WTC11 (cell line): ENCODE data around the gene GID8. TPM values are rescaled to one million over a fixed set of nuclear protein-coding genes. Genes with fewer than 3 reads are reported as not detected.

Experiments
- ATAC-seq: fragments of 200-7000 bp; cut with Tn5 transposase; 2 replicates; pipeline ENCODE4 v1.10.0; 2021; ENCODE audit warnings: mild to moderate bottlenecking, moderate library complexity
- CTCF ChIA-PET: fragments of 300-600 bp; sonication (Branson Sonifier 250); formaldehyde crosslinking; loops from one replicate; lab custom pipeline; 2021; ENCODE audit warnings: antibody characterized with exemption; lab: Charles Lee
- POLR2A ChIA-PET: fragments of 350-600 bp; sonication (Branson Sonifier 250); formaldehyde crosslinking; loops from one replicate; lab custom pipeline; 2021; ENCODE audit warnings: antibody characterized with exemption; lab: Charles Lee
- DNase-seq: peaks from one replicate; pipeline ENCODE4 v3.0.0; 2021; ENCODE audit warnings: low spot score
- H3K27ac Mint-ChIP-seq: 2 replicates; pipeline ENCODE4 v1.8.0; 2021; ENCODE audit warnings: mixed read lengths
- H3K27me3 Mint-ChIP-seq: 2 replicates; pipeline ENCODE4 v1.8.0; 2021; ENCODE audit warnings: low read depth, mild to moderate bottlenecking, moderate library complexity, mixed read lengths
- H3K36me3 Mint-ChIP-seq: 2 replicates; pipeline ENCODE4 v1.8.0; 2021; ENCODE audit warnings: mixed read lengths
- H3K4me1 Mint-ChIP-seq: 2 replicates; pipeline ENCODE4 v1.8.0; 2022; ENCODE audit warnings: mixed read lengths
- H3K4me3 Mint-ChIP-seq: 2 replicates; pipeline ENCODE4 v1.8.0; 2021; ENCODE audit warnings: mild to moderate bottlenecking, moderate library complexity, mixed read lengths
- H3K9me3 Mint-ChIP-seq: 2 replicates; pipeline ENCODE4 v1.8.0; 2021; ENCODE audit warnings: mixed read lengths
- GRHL2 ChIP-seq: fragments of 250-450 bp; sonication (Bioruptor Pico); IDR thresholded peaks from 2 replicates; pipeline ENCODE4 v1.8.0; 2022; ENCODE audit warnings: mild to moderate bottlenecking, moderate library complexity; ENCODE audit not compliant: insufficient replicate concordance, severe bottlenecking
- HMGA2 ChIP-seq: fragments of 250-450 bp; sonication (Bioruptor Pico); IDR thresholded peaks from 2 replicates; pipeline ENCODE4 v1.4.0; 2021; ENCODE audit warnings: mild to moderate bottlenecking, moderate library complexity
- KAT7 ChIP-seq: sonication (generic); formaldehyde crosslinking; IDR thresholded peaks from 2 replicates; pipeline ENCODE4 v1.8.1; 2023; ENCODE audit warnings: missing genetic modification reagents, mild to moderate bottlenecking, borderline replicate concordance
- MXD4 ChIP-seq: fragments of 250-450 bp; sonication (Bioruptor Pico); IDR thresholded peaks from 2 replicates; pipeline ENCODE4 v1.8.0; 2021; ENCODE audit warnings: mild to moderate bottlenecking, moderate library complexity, borderline replicate concordance
- MYBL2 ChIP-seq: sonication (generic); formaldehyde crosslinking; IDR thresholded peaks from 2 replicates; pipeline ENCODE4 v1.8.1; 2023; ENCODE audit warnings: mild to moderate bottlenecking, moderate library complexity, missing genetic modification reagents
- NFATC4 ChIP-seq: fragments of 250-450 bp; sonication (Bioruptor Pico); IDR thresholded peaks from 2 replicates; pipeline ENCODE4 v1.9.0; 2021; ENCODE audit warnings: mild to moderate bottlenecking
- NR1H2 ChIP-seq: sonication (generic); formaldehyde crosslinking; IDR thresholded peaks from 2 replicates; pipeline ENCODE4 v1.9.0; 2021; ENCODE audit warnings: mild to moderate bottlenecking, moderate library complexity, missing genetic modification reagents
- NR2C2 ChIP-seq: sonication (generic); formaldehyde crosslinking; IDR thresholded peaks from 2 replicates; pipeline ENCODE4 v1.8.0; 2022; ENCODE audit warnings: mild to moderate bottlenecking, missing genetic modification reagents
- NR3C1 ChIP-seq: sonication (generic); formaldehyde crosslinking; conservative IDR thresholded peaks from 2 replicates; pipeline ENCODE4 v1.8.1; 2023; ENCODE audit warnings: low read depth, mild to moderate bottlenecking, missing genetic modification reagents
- SMAD4 ChIP-seq: sonication (generic); formaldehyde crosslinking; IDR thresholded peaks from 2 replicates; pipeline ENCODE4 v1.8.0; 2022; ENCODE audit warnings: mild to moderate bottlenecking, missing genetic modification reagents
- SOX15 ChIP-seq: fragments of 250-450 bp; sonication (Bioruptor Pico); IDR thresholded peaks from 2 replicates; pipeline ENCODE4 v1.9.0; 2021; ENCODE audit warnings: mild to moderate bottlenecking
- TP53 ChIP-seq: sonication (generic); formaldehyde crosslinking; IDR thresholded peaks from 2 replicates; pipeline ENCODE4 v1.8.1; 2023; ENCODE audit warnings: mild to moderate bottlenecking, missing genetic modification reagents
- ZNF416 ChIP-seq: fragments of 250-450 bp; sonication (Bioruptor Pico); IDR thresholded peaks from 2 replicates; pipeline ENCODE4 v1.9.0; 2021; ENCODE audit warnings: mild to moderate bottlenecking, inconsistent platforms
- total RNA-seq: library from RNA; stranded (reverse); gene quantifications from 3 replicates; pipeline ENCODE4 v1.2.3, GENCODE V29; 2021
- TF ChIP-seq, protein P1 (sequence below): sonication (generic); formaldehyde crosslinking; IDR thresholded peaks from 2 replicates; pipeline ENCODE4 v1.8.1; 2023; ENCODE audit warnings: mild to moderate bottlenecking, missing genetic modification reagents
- TF ChIP-seq, protein P2 (sequence below): sonication (generic); formaldehyde crosslinking; conservative IDR thresholded peaks from 2 replicates; pipeline ENCODE4 v1.8.1; 2022; ENCODE audit warnings: mild to moderate bottlenecking, missing genetic modification reagents
- TF ChIP-seq, protein P3 (sequence below): sonication (generic); formaldehyde crosslinking; conservative IDR thresholded peaks from 2 replicates; pipeline ENCODE4 v1.8.1; 2023; ENCODE audit warnings: mild to moderate bottlenecking, low read depth, missing genetic modification reagents, moderate library complexity
- TF ChIP-seq, protein P4 (sequence below): fragments of 250-450 bp; sonication (Bioruptor Pico); IDR thresholded peaks from 2 replicates; pipeline ENCODE4 v1.8.0; 2021; ENCODE audit warnings: mild to moderate bottlenecking
- TF ChIP-seq, protein P5 (sequence below): fragments of 250-450 bp; sonication (Bioruptor Pico); IDR thresholded peaks from 2 replicates; pipeline ENCODE4 v1.9.0; 2021; ENCODE audit warnings: moderate library complexity, mild to moderate bottlenecking, inconsistent platforms, borderline replicate concordance

The GID8 gene
- total RNA-seq, 1 experiment from 2014 or later = 70.2 TPM

DNA sequence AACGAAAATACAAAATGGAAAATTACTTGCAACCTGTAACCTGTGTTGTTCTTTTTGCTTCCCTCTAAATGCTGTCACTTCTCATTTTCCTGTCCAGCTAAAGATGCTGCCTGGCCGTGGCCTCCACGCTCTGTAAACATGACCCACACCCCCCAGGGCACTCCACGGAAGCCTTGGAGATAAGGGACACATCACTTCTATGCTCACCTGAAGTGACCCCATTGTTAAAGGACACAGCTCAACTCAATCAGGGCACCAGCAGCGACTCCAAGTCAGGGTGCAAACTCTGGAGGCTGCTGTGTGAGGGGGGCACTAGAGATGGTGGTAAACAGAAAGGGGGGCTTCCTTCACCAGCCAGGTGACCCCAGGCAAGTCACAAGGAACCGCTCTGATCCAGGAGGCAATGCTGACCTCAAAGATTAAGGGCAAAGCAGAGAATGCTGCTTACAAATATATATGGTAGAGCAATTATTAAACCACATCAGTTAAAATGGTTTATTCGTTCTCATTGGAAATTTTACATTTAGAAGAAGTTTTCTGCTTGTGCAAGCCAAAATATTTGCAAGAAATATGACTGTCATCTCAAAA is 24.8 kb upstream of the GID8 start:
- peaks cover 40% of the 10 kb centered on the region for H3K4me1 Mint-ChIP-seq
- H3K27ac Mint-ChIP-seq = peak overlapping the region; percentile 89
- ATAC-seq = no peak
- no peak overlapping the region for H3K4me3 Mint-ChIP-seq
- no peaks in the 10 kb centered on the region for H3K27me3 Mint-ChIP-seq
- no peaks in the 10 kb centered on the region for H3K9me3 Mint-ChIP-seq
- ChIA-PET POLR2A (no interaction called here), CTCF (interaction anchor here (0.5 to 2.2 kb wide), 4 partner anchors 12 to 611 kb away, joined by 3 to 18 read pairs (median 3); no protein-coding TSS in a partner anchor)
- DNase-seq = no peak
- TF ChIP-seq NR3C1 (CRISPR knock-in tag) (no peak), NFATC4 (CRISPR knock-in tag) (no peak), NR1H2 (CRISPR knock-in tag) (no peak), NR2C2 (CRISPR knock-in tag) (no peak), GRHL2 (CRISPR knock-in tag) (no peak), MXD4 (CRISPR knock-in tag) (no peak), ZNF416 (CRISPR knock-in tag) (no peak)
- TF ChIP-seq, protein P1, sequence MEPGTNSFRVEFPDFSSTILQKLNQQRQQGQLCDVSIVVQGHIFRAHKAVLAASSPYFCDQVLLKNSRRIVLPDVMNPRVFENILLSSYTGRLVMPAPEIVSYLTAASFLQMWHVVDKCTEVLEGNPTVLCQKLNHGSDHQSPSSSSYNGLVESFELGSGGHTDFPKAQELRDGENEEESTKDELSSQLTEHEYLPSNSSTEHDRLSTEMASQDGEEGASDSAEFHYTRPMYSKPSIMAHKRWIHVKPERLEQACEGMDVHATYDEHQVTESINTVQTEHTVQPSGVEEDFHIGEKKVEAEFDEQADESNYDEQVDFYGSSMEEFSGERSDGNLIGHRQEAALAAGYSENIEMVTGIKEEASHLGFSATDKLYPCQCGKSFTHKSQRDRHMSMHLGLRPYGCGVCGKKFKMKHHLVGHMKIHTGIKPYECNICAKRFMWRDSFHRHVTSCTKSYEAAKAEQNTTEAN (CRISPR knock-in tag) = no peak
- TF ChIP-seq, protein P2, sequence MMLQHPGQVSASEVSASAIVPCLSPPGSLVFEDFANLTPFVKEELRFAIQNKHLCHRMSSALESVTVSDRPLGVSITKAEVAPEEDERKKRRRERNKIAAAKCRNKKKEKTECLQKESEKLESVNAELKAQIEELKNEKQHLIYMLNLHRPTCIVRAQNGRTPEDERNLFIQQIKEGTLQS (CRISPR knock-in tag) = no peak
- TF ChIP-seq, protein P3, sequence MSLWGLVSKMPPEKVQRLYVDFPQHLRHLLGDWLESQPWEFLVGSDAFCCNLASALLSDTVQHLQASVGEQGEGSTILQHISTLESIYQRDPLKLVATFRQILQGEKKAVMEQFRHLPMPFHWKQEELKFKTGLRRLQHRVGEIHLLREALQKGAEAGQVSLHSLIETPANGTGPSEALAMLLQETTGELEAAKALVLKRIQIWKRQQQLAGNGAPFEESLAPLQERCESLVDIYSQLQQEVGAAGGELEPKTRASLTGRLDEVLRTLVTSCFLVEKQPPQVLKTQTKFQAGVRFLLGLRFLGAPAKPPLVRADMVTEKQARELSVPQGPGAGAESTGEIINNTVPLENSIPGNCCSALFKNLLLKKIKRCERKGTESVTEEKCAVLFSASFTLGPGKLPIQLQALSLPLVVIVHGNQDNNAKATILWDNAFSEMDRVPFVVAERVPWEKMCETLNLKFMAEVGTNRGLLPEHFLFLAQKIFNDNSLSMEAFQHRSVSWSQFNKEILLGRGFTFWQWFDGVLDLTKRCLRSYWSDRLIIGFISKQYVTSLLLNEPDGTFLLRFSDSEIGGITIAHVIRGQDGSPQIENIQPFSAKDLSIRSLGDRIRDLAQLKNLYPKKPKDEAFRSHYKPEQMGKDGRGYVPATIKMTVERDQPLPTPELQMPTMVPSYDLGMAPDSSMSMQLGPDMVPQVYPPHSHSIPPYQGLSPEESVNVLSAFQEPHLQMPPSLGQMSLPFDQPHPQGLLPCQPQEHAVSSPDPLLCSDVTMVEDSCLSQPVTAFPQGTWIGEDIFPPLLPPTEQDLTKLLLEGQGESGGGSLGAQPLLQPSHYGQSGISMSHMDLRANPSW (CRISPR knock-in tag) = no peak
- H3K36me3 Mint-ChIP-seq = peaks cover 50% of the 10 kb centered on the region

DNA sequence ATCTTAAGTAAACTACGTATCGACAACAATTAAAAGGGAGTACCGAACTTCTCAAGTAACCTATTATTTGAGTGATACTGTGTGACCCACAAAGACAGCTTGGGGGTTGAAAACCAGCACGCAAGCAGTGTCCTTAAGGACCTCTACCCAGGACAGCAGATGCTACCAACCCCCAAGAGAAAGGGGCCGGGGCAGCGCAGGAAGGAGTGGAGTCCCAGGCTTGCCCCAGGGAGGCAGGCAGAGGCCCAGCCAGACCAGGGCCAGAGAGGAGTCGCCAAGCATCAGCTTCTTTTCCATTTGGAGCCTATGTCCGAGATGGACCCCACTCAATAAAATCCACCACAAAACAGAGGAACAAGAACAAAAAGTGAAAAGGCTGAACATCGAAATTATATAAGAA is 23.5 kb upstream of the GID8 start:
- Mint-ChIP-seq H3K9me3 (no peaks in the 10 kb centered on the region), H3K4me3 (no peak overlapping the region), H3K36me3 (peaks cover 38% of the 10 kb centered on the region), H3K27ac (no peak overlapping the region), H3K4me1 (peaks cover 53% of the 10 kb centered on the region), H3K27me3 (no peaks in the 10 kb centered on the region)
- ChIA-PET POLR2A (interaction anchor here (0.6 to 0.9 kb wide), 3 partner anchors 10 to 14 kb away, joined by 3 read pairs; no protein-coding TSS in a partner anchor), CTCF (interaction anchor here (1.0 to 2.2 kb wide), 7 partner anchors 13 to 92 kb away, joined by 3 to 18 read pairs (median 4); partner anchors contain the start of gene BHLHE23)
- ATAC-seq (no peak), DNase-seq (no peak)
- no peak for TF ChIP-seq HMGA2 (CRISPR knock-in tag)
- no peak for TF ChIP-seq MYBL2 (CRISPR knock-in tag)
- TF ChIP-seq, protein P4, sequence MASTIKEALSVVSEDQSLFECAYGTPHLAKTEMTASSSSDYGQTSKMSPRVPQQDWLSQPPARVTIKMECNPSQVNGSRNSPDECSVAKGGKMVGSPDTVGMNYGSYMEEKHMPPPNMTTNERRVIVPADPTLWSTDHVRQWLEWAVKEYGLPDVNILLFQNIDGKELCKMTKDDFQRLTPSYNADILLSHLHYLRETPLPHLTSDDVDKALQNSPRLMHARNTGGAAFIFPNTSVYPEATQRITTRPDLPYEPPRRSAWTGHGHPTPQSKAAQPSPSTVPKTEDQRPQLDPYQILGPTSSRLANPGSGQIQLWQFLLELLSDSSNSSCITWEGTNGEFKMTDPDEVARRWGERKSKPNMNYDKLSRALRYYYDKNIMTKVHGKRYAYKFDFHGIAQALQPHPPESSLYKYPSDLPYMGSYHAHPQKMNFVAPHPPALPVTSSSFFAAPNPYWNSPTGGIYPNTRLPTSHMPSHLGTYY (CRISPR knock-in tag) = no peak
- TF ChIP-seq TP53 (CRISPR knock-in tag) = no peak

DNA sequence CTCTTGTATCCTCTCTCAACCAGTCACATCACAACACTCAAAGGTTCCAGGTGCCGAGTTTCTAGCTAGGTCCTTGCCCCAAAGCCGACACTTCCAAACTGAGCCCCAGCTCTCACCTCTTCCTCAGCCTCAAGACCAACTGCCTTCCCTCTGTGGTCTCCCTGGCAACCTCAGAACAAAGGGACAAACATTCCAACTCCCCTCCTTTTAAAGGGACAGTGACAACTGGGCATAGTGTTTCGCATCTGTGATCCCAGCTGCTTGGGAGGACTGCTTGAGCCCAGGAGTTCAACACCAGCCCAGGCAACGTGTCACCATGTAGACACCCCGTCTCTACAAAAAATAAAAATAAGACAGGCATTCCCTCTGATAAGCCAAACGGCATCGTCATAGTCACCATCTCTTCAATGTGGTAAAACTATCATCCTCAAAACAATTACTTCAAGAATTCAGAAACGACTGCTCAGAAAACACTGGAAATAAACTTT is 22.9 kb upstream of the GID8 start:
- CTCF ChIA-PET = interaction anchor here (1.0 to 2.2 kb wide), 7 partner anchors 13 to 92 kb away, joined by 3 to 18 read pairs (median 4); partner anchors contain the start of gene BHLHE23
- TF ChIP-seq TP53 (CRISPR knock-in tag) = no peak
- TF ChIP-seq GRHL2 (CRISPR knock-in tag) = no peak
- no peak for TF ChIP-seq SMAD4 (CRISPR knock-in tag)
- TF ChIP-seq, protein P3 (CRISPR knock-in tag) = no peak
- TF ChIP-seq SOX15 (CRISPR knock-in tag) = no peak
- no peak for TF ChIP-seq KAT7 (CRISPR knock-in tag)
- TF ChIP-seq, protein P5, sequence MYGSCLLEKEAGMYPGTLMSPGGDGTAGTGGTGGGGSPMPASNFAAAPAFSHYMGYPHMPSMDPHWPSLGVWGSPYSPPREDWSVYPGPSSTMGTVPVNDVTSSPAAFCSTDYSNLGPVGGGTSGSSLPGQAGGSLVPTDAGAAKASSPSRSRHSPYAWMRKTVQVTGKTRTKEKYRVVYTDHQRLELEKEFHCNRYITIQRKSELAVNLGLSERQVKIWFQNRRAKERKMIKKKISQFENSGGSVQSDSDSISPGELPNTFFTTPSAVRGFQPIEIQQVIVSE (CRISPR knock-in tag) = no peak
- POLR2A ChIA-PET = interaction anchor here (0.6 to 0.9 kb wide), 3 partner anchors 10 to 13 kb away, joined by 3 read pairs; no protein-coding TSS in a partner anchor
- Mint-ChIP-seq H3K4me3 (peak overlapping the region; percentile 46), H3K27ac (peak overlapping the region; percentile 97), H3K27me3 (no peaks in the 10 kb centered on the region), H3K9me3 (no peaks in the 10 kb centered on the region), H3K36me3 (peaks cover 32% of the 10 kb centered on the region), H3K4me1 (peaks cover 59% of the 10 kb centered on the region)
- DNase-seq = peak; percentile 61
- peak; percentile 70 for ATAC-seq
